ENCODE measurements around the gene RTP3. TPM values are rescaled to one million over a fixed set of nuclear protein-coding genes. Genes with fewer than 3 reads are reported as not detected.

The RTP3 gene
- polyA plus RNA-seq, 1 donor from 2014 or later: not detected

DNA sequence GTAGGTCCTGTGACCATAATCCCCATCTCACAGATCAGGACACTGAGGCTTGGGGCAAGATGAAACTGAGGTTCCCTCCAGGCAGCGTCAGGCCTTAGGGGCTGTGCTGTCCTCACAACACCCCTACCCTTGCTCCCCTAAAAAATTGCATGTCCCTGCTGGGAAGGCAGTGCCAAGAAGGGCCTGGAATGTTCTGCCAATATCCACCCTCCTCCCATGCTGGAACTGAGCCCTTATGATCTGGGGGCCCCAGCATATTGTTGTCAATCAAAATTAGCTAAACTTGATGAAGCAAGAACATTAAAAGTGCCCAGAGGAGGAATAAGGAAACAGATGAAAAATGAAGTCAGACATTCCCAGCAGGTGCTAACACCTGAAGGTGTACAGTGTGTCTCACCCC lies 13.4 kb upstream of the RTP3 start:
- Histone ChIP-seq H3K27me3 (ENCODE audit: insufficient read depth, low read depth, low read length) (no peaks in the 10 kb centered on the region), H3K4me3 (ENCODE audit: low read length) (no peak overlapping the region), H3K27ac (ENCODE audit: low read length) (no peak overlapping the region), H3K36me3 (ENCODE audit: insufficient read depth, low read length) (no peaks in the 10 kb centered on the region), H3K9ac (ENCODE audit: low read length) (no peak overlapping the region), H3K9me2 (ENCODE audit: insufficient read depth, low read length) (no peaks in the 10 kb centered on the region), H3K4me2 (ENCODE audit: low read length) (no peak overlapping the region), H3K9me3 (ENCODE audit: low read length) (no peaks in the 10 kb centered on the region), H4K20me1 (ENCODE audit: insufficient read depth) (no peaks in the 10 kb centered on the region), H3F3A (ENCODE audit: insufficient read depth, low read length, poor library complexity, severe bottlenecking) (no peaks in the 10 kb centered on the region), H2AFZ (ENCODE audit: low read depth, low read length) (no peak overlapping the region), H3K79me2 (replicated peaks; ENCODE audit: insufficient read depth, low read length) (no peaks in the 10 kb centered on the region)
- TF ChIP-seq EZH2 (IDR thresholded peaks at IDR 0.05; ENCODE audit: borderline replicate concordance, insufficient read depth, low read length, poor library complexity, severe bottlenecking): no peak

DNA sequence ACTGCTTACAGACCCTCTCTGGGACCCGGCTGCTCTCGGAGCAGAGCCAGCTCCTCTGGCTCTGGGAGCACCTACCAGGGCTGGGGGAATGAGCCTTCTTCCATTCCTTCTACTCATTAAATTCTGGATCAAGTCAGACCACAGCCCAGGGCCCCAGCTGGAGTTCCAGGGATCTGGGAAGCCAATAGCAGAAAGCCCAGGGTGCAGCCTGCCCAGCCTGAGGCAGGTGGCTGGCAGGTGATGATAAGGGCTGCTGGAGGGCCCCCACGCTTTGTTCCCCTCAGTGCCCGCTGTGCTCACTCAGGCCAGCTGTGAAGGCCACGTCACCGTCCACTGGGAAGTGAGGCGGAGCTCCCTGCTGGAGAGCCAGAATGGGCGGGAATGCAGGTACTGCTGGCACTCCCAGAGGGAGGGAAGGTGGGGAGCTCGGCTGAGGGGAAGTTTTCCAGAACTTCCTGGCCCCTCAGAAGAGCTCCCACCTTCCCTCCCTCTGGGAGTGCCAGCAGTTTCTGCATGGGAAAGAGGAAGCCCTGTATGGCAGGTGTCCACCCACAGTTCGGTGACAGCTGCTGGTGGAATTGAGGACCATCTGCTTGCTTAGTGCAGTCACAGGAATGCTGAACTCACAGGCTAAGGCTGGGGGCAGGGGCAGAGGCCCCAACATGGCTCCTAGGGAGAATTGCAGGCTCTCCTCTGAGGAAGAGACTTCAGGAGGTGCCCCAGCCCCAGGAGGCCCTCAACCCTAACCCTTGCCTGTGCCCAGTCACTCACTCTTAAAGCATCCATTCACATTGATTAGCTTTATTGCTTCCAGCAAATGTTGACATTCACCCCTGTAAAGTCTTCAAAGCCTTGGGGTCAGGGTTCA lies 12.6 kb upstream of the RTP3 start:
- Histone ChIP-seq H2AFZ (ENCODE audit: low read depth, low read length) (no peak overlapping the region), H3K27me3 (ENCODE audit: insufficient read depth, low read depth, low read length) (no peaks in the 10 kb centered on the region), H3K27ac (ENCODE audit: low read length) (no peak overlapping the region), H4K20me1 (ENCODE audit: insufficient read depth) (no peaks in the 10 kb centered on the region), H3K9ac (ENCODE audit: low read length) (no peak overlapping the region), H3K79me2 (replicated peaks; ENCODE audit: insufficient read depth, low read length) (no peaks in the 10 kb centered on the region), H3K36me3 (ENCODE audit: insufficient read depth, low read length) (no peaks in the 10 kb centered on the region), H3K4me3 (ENCODE audit: low read length) (no peak overlapping the region), H3K9me3 (ENCODE audit: low read length) (no peaks in the 10 kb centered on the region), H3F3A (ENCODE audit: insufficient read depth, low read length, poor library complexity, severe bottlenecking) (no peaks in the 10 kb centered on the region), H3K9me2 (ENCODE audit: insufficient read depth, low read length) (no peaks in the 10 kb centered on the region), H3K4me2 (ENCODE audit: low read length) (no peak overlapping the region)
- no peak for TF ChIP-seq MXI1 (conservative IDR thresholded peaks at IDR 0.05; ENCODE audit: poor library complexity, severe bottlenecking)
- no peak for TF ChIP-seq RAD21 (conservative IDR thresholded peaks at IDR 0.05)
- TF ChIP-seq POLR2AphosphoS5 (IDR thresholded peaks at IDR 0.05): no peak
- TF ChIP-seq EP300 (conservative IDR thresholded peaks at IDR 0.05; ENCODE audit: poor library complexity, severe bottlenecking): no peak
- no peak for TF ChIP-seq TAF1 (IDR thresholded peaks at IDR 0.05; ENCODE audit: low read depth)
- TF ChIP-seq EZH2 (IDR thresholded peaks at IDR 0.05; ENCODE audit: borderline replicate concordance, insufficient read depth, low read length, poor library complexity, severe bottlenecking): no peak
- TF ChIP-seq REST (IDR thresholded peaks at IDR 0.05; ENCODE audit: borderline replicate concordance): no peak
- TF ChIP-seq, protein P1, sequence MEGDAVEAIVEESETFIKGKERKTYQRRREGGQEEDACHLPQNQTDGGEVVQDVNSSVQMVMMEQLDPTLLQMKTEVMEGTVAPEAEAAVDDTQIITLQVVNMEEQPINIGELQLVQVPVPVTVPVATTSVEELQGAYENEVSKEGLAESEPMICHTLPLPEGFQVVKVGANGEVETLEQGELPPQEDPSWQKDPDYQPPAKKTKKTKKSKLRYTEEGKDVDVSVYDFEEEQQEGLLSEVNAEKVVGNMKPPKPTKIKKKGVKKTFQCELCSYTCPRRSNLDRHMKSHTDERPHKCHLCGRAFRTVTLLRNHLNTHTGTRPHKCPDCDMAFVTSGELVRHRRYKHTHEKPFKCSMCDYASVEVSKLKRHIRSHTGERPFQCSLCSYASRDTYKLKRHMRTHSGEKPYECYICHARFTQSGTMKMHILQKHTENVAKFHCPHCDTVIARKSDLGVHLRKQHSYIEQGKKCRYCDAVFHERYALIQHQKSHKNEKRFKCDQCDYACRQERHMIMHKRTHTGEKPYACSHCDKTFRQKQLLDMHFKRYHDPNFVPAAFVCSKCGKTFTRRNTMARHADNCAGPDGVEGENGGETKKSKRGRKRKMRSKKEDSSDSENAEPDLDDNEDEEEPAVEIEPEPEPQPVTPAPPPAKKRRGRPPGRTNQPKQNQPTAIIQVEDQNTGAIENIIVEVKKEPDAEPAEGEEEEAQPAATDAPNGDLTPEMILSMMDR (IDR thresholded peaks at IDR 0.05; ENCODE audit: poor library complexity, severe bottlenecking): no peak

Measured in neural cell (in vitro differentiated cells).